HG02981 (cell line): ENCODE results near the gene ZNF184.

Source experiments
- ATAC-seq: cut with Tn5 transposase; IDR thresholded peaks from one replicate; pipeline ENCODE4 v1.9.1; 2021; ENCODE audit warnings: mild to moderate bottlenecking, moderate library complexity; ENCODE audit not compliant: unreplicated experiment

Gene ZNF184

GRCh38 chr6:27479319-27480182 lies 6.6 kb upstream of the ZNF184 start:
- peak; percentile 63 for ATAC-seq

DNA sequence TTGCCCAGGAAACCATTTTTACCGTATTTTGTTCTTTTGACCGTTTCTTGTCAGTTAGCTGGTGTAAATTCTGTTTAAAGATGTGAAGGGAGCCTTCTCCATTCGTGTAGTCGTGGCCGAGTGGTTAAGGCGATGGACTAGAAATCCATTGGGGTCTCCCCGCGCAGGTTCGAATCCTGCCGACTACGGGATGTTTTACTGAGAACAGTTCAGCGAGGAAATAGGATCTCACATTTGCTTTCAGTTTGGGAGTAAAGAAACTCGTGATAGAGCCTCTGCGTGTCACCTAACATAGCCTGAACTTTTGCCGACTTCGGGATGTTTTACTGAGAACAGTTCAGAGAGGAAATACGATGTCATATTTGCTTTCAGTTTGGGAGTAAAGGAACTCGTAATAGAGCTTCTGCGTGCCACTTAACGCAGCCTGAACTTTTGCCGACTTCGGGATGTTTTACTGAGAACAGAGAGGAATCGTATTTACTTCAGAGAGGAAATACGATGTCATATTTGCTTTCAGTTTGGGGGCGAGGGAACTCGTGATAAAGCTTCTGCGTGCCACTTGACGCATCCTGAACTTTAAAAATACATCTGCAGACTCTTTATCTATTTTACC lies 5.9 kb upstream of the ZNF184 start:
- ATAC-seq, result peak; percentile 60

- no peak for ATAC-seq
Measured at GRCh38 chr6:27478141-27478705, 5.3 kb upstream of the ZNF184 start.

DNA sequence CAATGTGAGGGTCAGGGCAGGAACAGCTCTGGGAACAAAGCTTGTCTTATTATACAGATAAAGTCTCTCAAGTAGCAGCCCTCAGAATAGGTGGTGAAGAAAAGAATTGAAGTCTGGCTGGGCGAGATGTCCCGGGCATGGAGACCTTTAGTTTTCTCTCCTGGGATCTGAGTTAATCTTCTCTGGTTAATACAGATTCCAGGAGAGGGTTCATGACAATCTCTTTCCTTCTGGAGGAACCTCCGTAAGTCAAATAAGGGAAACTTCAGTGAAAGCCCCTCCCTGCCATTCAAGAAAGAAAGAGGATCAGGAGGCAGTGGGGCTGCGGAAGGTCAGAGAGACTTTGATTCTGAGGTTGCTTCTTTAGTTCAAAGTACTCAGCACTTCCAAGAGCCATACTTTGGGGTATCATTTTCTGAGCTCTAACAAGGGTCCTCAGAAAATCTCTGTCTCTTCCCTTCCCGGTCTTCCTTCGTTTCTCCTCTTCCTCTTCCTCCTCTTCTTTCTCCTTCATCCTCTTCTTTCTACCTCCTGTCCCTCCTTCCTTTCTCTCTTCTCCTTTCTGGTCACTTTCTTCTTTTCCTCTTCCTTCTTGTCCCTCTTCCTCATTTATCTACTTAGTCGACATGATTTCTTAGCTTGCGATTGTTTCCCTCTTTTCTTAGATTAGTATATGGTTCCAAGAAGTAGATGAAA lies 4.6 kb upstream of the ZNF184 start:
- ATAC-seq, result no peak

- ATAC-seq, result no peak
Measured at GRCh38 chr6:27476090-27476489, 3.2 kb upstream of the ZNF184 start.

DNA sequence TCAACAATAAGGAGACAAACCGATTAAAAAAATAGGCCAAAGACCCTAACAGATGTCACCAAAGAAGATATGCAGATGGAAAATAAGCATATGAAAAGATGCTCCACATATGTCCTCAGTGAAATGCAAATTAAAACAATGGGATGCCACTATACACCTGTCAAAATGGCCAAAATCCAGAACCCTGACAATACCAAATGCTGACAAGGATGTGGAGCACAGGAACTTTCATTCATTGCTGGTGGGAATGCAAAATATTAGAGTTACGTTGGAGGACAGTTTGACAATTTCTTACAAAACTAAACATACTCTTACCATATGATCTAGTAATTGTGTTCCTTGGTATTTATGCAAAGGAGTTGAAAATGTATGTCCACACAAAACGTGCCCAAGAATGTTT lies 1.8 kb upstream of the ZNF184 start:
- no peak for ATAC-seq

GRCh38 chr6:27474172-27474465 lies 1.2 kb upstream of the ZNF184 start:
- ATAC-seq, result no peak

DNA sequence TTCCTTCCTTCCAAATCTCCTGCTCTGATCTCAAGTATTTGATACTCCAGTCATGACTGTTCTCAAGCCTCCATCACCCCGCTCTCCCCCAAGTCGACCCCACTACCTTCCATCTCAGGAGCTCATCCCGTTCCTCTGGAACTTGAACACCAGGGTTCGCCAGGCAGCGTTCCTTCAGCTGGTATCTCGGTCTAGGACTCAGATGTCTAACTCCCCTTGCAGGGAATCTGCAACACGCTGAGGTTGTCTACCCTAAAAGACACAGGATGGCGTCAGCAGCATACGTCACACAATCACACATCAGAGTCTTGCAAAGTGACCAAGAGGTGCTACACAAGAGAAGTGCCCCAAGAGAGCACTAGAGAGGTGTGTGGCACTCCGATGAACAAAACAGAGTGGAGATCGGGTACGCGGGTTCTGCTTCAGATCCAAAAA lies 706 bp downstream of the ZNF184 start:
- ATAC-seq, result peak; percentile 42

DNA sequence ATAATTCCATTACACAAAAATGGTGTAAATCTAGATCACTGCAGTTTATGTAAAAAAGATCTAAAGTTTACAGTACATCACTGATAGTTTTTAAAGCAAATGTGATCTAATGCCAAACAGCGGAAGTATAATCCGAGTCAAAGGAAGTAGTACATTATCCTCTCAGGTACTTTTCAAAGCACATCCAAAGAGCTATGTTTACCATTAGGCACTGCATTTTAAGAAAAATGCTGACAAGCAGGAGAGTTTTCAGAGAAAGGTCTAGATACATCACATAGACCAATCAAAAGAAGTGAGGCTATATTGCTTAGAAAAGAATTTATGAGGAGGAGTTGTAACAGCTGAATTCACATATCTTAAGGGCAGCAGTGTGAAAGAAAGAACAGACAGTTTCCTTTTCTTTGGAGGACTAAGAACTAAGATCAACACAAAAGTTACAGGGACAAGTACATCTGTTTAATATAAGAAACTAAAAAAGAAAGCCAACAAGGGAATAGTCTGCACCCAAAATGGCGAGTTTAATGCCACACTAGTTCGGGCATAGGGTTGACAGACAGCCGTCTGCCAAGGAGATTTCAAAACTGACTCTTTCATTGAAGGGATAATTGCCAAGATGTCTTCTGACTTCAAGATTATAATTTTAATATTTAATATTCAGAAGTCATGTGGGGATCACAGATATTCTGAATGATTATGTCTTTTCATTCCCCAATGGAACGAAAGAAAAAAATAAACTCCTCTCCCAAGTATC lies 1.4 kb downstream of the ZNF184 start:
- no peak for ATAC-seq

DNA sequence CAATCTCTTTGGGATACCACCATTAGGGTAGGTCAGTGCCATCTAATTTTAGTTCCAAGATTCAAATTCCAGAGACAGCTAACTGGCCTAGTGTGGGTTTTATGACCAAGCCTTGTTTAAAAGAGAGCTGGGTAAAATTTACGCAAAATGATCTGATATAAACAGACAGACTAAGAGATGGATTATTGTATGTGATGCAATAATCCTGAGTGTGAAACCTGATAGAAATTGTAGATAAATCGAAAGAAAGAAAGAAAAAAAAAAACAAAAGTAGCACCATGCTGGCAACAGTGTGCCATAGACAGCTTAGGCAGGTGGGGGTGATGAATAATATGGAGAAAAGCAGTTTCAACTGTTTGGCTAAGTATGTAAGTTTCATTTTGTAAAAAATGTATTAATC lies 2.9 kb downstream of the ZNF184 start:
- ATAC-seq, result no peak

DNA sequence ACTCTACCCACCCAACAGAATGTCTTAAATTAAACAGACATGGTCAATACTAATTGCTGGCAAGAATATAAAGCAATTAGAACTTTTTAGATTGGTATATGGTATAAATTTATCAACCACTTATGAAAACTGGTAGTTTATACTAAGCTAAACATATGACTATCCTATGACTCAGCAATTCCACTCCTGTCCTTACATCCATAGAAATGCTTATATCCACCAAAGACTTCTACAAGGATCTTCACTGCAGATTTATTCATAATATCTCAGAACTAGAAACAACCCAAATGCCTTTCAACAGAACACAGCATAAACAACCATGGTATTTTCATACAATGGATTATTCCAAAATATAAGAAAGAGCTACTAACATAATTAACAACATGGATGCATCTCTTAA lies 4.6 kb downstream of the ZNF184 start:
- ATAC-seq, result no peak

DNA sequence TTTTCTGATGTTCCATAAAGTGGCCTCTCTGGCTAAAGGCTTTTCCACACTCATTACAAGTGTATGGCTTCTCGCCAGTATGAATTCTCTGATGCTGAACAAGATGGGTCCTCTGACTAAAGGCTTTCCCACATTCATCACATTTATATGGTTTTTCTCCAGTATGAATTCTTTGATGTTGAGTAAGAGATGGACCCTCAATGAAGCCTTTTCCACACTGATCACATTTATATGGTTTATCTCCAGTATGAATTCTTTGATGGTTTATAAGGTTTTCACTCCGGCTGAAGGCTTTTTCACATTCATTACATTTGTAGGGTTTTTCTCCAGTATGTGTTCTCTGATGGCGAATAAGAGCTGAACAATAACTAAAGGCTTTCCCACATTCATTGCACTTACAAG lies 20.4 kb downstream of the ZNF184 start:
- no peak for ATAC-seq

DNA sequence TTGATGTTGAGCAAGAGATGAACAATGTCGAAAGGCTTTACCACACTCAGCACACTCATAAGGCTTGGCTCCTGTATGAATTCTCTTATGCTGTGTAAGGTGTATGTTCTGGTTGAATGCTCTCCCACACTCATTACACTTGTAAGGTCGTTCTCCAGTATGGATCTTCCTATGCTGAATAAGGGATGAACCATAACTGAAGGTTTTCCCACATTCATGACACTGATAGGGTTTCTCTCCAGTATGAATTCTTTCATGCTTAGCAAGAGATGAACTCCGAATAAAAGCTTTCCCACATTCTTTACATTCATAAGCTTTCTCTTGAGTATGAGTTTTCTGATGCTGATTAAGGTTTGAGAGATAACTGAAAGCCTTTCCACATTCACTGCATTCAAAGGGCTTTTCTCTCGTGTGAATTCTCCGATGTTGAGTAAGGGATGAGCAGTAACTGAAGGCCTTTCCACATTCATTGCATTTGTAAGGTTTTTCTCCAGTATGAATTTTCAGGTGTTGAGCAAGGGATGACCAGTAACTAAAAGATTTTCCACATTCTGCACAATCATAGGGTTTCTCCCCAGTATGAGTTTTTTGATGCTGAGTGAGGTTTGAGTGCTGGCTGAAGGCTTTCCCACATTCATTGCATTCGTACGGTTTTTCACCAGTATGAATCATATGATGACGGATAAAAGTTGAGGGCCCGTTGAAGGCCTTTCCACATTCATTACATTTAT lies 21.1 kb downstream of the ZNF184 start:
- ATAC-seq, result no peak

GRCh38 chr6:27448456-27448855 lies 24.4 kb downstream of the ZNF184 start:
- ATAC-seq, result no peak

DNA sequence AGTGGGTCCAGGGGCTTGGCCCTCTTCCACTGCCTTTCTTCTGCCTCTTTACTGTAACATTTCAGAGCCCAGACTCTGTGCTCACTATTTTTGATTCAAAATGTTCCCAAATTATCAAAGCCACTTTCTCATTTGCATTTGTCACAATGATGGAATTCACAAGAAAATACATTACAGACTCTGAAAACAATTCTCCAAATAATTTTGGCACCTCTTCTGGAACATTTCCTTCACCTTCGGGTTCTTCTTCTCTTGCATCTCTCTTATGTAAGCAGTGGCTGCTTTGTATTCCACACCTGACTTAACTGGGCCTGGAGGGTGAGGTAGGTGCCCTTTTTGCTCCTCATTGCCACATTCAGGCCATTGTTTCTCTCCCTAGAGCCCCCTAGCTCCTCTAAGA lies 30.0 kb downstream of the ZNF184 start:
- ATAC-seq, result no peak

- ATAC-seq, result no peak
Measured at GRCh38 chr6:27441001-27441400, 31.9 kb downstream of the ZNF184 start.

DNA sequence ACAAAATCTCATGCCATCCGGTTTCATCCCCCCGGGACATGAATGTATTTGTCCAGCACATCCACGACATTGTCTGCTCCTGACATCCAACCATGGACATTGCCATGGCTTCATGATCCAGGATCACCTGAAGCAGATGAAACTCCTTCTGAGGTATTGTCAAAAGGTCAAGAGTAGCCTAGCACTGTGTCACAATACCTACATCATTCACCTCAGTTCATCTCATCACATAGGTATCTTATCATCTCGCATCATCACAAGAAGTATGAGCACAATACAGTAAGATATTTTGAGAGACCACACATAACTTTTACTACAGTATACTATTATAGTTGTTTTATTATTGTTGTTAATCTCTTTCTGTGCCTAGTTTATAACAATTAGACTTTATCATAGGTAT lies 33.5 kb downstream of the ZNF184 start:
- ATAC-seq, result no peak

DNA sequence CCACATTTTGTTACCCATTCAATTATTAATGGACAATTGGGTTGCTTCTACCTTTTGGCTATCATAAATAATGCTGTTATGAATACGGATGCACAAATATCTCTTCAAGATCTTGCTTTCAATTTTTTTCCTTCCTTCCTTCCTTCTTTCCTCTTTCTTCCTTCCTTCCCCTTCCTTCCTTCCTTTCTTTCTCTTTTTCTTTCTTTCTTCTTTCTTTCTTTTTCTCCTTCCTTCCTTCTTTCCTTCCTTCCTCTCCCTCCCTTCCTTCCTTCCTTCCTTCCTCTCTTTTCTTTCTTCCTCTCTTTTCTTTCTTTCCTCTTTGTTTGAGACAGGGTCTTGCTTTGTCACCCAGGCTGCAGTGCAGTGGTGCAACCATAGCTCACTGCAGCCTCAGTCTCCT lies 39.2 kb downstream of the ZNF184 start:
- ATAC-seq, result no peak

- ATAC-seq, result no peak
Measured at GRCh38 chr6:27428966-27429365, 43.9 kb downstream of the ZNF184 start.

GRCh38 chr6:27428502-27428901 lies 44.4 kb downstream of the ZNF184 start:
- ATAC-seq, result no peak
